ENCODE data around the gene PAQR4. TPM values are rescaled to one million over a fixed set of nuclear protein-coding genes. Genes with fewer than 3 reads are reported as not detected.

The PAQR4 gene
- total RNA-seq, 2 experiments from 2014 or later, result 25.8 to 28.2 TPM

GRCh38 chr16:2948807-2949704 is 20.1 kb upstream of the PAQR4 start:
- Mint-ChIP-seq H3K4me3 (no peak overlapping the region), H3K27ac (no peak overlapping the region), H3K36me3 (ENCODE audit: low read depth) (peaks cover 3% of the 10 kb centered on the region), H3K27me3 (ENCODE audit: low read depth) (no peaks in the 10 kb centered on the region), H3K9me3 (no peaks in the 10 kb centered on the region), H3K4me1 (ENCODE audit: low read depth) (peaks cover 1% of the 10 kb centered on the region)
- intact Hi-C loops (cut with micrococcal nuclease), result no loop called here
- CTCF ChIA-PET, result no interaction called here
- DNase-seq, result no peak

DNA sequence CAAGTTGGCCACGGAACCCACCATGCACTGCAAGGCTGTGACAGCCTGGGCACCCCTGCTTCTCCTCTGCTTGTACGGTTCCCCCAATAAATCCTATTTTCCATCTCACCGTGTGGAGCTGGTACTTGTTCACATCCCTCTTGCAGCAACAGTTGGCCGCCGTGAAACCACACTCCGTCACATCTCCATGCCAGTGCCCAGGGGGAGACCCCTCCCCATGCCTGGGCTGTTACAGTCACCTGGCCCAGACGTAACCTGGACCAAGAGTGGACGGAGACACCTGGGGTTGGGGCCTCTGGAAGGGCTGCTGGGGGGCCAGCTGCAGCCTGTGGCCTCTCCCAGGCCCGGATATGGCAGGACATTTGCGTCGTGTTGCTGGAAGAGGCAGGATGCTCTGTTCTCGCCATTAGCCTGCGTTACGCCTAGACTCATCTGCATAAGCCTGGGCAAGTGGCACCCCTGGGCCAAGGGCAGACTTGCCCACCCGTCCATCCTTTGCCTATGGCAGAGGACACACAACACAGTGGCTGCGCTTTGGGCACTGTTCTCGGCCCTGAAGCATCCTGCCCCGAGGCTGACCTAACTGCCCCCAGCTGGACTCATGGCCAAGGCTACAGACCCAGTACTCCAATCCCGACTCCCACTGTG is 19.3 kb upstream of the PAQR4 start:
- intact Hi-C loops (cut with micrococcal nuclease), result no loop called here
- no peak overlapping the region for H3K27ac Mint-ChIP-seq
- CTCF ChIA-PET, result interaction anchor here (0.6 kb wide), 1 partner anchor 84 kb away, joined by 7 read pairs; no protein-coding TSS in a partner anchor
- H3K36me3 Mint-ChIP-seq (ENCODE audit: low read depth), result peaks cover 3% of the 10 kb centered on the region
- DNase-seq, result no peak
- H3K4me1 Mint-ChIP-seq (ENCODE audit: low read depth), result peaks cover 1% of the 10 kb centered on the region
- no peaks in the 10 kb centered on the region for H3K9me3 Mint-ChIP-seq
- H3K4me3 Mint-ChIP-seq, result no peak overlapping the region
- no peaks in the 10 kb centered on the region for H3K27me3 Mint-ChIP-seq (ENCODE audit: low read depth)

DNA sequence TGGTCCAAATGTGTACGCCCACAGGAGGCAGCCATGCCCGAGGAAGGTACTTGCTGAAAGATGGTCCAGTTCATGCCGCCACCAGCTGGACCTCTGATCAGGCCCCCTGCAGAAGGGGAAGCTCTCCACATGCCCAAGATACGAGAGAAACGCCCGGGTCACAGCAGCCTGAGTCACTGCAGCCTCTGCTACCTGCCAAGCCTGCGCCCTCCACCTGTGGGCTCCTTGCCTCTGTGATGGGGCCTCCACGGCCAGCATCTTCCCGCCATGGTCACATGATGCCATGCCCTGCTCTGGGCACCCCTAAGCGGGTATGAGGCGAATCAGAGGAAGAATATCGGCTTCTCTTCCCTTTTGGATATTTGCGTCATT is 18.8 kb upstream of the PAQR4 start:
- CTCF ChIA-PET, result no interaction called here
- peaks cover 1% of the 10 kb centered on the region for H3K4me1 Mint-ChIP-seq (ENCODE audit: low read depth)
- H3K27ac Mint-ChIP-seq, result no peak overlapping the region
- intact Hi-C loops (cut with micrococcal nuclease), result no loop called here
- DNase-seq, result no peak
- peaks cover 3% of the 10 kb centered on the region for H3K36me3 Mint-ChIP-seq (ENCODE audit: low read depth)
- H3K9me3 Mint-ChIP-seq, result no peaks in the 10 kb centered on the region
- no peaks in the 10 kb centered on the region for H3K27me3 Mint-ChIP-seq (ENCODE audit: low read depth)
- no peak overlapping the region for H3K4me3 Mint-ChIP-seq

- Mint-ChIP-seq H3K27ac (no peak overlapping the region), H3K36me3 (ENCODE audit: low read depth) (peaks cover 3% of the 10 kb centered on the region), H3K9me3 (no peaks in the 10 kb centered on the region), H3K4me3 (no peak overlapping the region), H3K4me1 (ENCODE audit: low read depth) (peaks cover 1% of the 10 kb centered on the region), H3K27me3 (ENCODE audit: low read depth) (no peaks in the 10 kb centered on the region)
- no peak for DNase-seq
- CTCF ChIA-PET, result no interaction called here
- intact Hi-C loops (cut with micrococcal nuclease), result no loop called here
Measured at GRCh38 chr16:2950773-2951172, 18.4 kb upstream of the PAQR4 start.

DNA sequence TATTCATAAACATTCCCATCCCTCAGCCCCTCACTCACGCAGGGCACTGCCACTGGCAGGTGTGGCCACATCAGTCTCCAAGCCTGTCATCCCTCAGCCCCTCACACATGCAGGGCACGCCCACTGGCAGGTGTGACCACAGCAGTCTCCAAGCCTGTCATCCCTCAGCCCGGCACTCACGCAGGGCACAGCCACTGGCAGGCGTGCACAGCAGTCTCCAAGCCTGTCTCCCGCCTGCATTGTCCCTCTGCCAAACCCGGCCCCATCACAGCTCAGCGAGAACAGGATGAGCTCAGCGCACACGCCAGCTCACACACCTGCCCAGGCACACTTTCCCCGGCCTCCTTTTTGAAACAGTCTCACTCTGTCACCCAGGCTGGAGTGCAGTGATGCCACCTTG is 16.5 kb upstream of the PAQR4 start:
- Mint-ChIP-seq H3K36me3 (ENCODE audit: low read depth) (peaks cover 3% of the 10 kb centered on the region), H3K9me3 (no peaks in the 10 kb centered on the region), H3K27me3 (ENCODE audit: low read depth) (peaks cover 6% of the 10 kb centered on the region), H3K27ac (no peak overlapping the region), H3K4me3 (no peak overlapping the region), H3K4me1 (ENCODE audit: low read depth) (peaks cover 6% of the 10 kb centered on the region)
- intact Hi-C loops (cut with micrococcal nuclease), result no loop called here
- no peak for DNase-seq
- CTCF ChIA-PET, result interaction anchor here (0.5 to 0.6 kb wide), 2 partner anchors 31 to 32 kb away, joined by 3 read pairs; no protein-coding TSS in a partner anchor

DNA sequence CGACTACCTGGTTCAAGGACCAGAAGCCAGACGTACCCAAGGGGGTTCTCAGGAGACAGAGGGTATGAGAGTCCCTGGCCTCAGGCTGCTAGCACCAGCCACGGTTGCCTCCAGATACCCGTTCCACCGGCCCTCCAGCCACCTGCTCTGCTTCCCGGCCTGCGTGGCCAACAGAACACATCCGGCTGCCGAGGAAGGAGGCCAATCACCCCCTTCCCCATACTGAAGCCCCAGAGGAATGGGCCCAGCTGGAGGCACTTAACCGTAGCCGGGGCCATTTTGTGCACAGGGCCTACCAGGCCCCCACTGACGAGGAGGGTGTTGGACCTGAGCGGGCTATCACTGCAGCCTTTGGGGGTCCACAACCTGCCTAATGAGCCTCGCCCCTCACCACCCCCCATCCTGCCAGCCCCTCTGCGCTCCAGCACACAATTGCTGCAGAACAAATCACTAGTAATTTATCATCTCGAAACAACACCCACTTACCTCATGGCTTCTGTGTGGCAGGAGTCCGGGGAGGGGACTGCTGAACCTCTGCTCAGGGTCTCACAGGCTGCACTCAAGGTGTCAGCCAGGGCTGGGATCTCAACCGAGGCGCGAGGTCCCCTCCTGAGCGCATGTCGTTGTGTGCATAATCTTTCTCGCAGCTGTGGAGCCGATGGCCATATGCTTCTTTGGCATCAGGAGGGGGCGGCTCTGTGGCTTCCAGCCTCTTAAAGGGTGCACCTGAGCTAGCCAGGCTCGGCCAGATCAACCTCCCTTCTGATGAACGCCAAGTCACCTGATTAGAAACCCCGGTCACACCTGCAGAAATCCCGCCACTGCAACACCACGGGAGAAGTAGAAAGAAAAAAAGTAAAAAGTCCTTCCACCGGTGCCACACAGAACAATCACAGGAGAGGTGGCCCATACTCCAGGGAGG is 15.2 kb upstream of the PAQR4 start:
- no peak overlapping the region for H3K4me3 Mint-ChIP-seq
- H3K4me1 Mint-ChIP-seq (ENCODE audit: low read depth), result peaks cover 4% of the 10 kb centered on the region
- H3K27ac Mint-ChIP-seq, result no peak overlapping the region
- H3K9me3 Mint-ChIP-seq, result no peaks in the 10 kb centered on the region
- DNase-seq, result no peak
- H3K36me3 Mint-ChIP-seq (ENCODE audit: low read depth), result peaks cover 3% of the 10 kb centered on the region
- peaks cover 6% of the 10 kb centered on the region for H3K27me3 Mint-ChIP-seq (ENCODE audit: low read depth)
- CTCF ChIA-PET, result no interaction called here
- intact Hi-C loops (cut with micrococcal nuclease), result no loop called here

DNA sequence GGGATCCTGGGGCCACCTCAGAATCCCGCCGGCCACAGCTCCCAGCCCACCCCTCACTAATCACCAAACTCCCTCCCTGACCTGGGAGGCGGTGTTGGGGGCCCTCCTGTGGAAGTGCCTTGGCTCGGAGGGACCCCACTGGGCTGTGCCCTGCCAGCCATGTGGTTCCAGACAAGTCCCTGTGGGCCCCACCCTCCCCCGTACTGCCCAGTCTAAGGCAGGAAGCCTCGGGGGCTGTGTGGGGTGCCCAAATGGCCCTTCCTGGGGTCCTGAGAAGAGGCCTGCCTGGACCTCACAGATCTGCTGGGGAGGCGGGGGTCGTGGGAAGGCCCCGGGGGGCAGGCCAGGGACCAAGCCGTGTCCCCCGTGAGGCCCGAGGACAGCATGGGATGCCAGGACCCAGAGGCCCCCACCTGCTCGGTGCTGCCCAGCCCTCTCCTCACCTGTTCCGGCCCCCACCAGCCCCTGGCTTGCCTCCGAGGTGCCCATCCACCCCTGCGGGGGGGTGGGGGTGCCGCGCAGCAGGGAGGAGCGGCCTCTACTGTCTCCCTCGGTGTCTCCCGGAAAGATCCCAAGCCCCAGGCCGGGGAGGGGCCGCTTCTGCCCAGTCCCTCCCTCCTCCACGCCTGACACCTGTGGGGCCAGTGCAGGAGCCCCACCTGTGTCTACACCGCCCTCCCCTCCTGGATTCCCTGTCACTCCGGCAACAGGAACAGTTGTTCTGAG is 14.3 kb upstream of the PAQR4 start:
- no peaks in the 10 kb centered on the region for H3K36me3 Mint-ChIP-seq (ENCODE audit: low read depth)
- CTCF ChIA-PET, result no interaction called here
- no peak overlapping the region for H3K4me3 Mint-ChIP-seq

DNA sequence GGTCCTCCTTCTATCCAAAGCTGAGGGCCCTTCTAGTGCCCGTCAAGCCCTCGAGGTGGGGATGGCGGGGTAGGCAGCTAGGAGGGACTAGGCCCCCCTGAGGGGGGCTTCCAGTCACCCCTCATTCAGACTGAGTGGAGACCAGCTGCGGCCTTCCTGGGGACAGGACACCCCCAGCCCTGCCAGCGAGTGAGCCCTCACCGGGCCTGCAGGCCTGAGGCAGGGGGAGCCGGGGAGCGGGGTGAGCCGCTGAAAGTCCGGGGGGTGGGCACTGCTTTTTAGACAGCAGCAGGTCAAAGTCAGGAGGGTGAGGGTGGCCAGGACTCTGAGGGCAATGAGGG is 13.7 kb upstream of the PAQR4 start:
- no peak overlapping the region for H3K27ac Mint-ChIP-seq
- no peaks in the 10 kb centered on the region for H3K9me3 Mint-ChIP-seq
- peaks cover 6% of the 10 kb centered on the region for H3K27me3 Mint-ChIP-seq (ENCODE audit: low read depth)
- intact Hi-C loops (cut with micrococcal nuclease), result no loop called here
- CTCF ChIA-PET, result no interaction called here
- H3K4me1 Mint-ChIP-seq (ENCODE audit: low read depth), result peaks cover 4% of the 10 kb centered on the region
- DNase-seq, result no peak
- H3K36me3 Mint-ChIP-seq (ENCODE audit: low read depth), result no peaks in the 10 kb centered on the region
- no peak overlapping the region for H3K4me3 Mint-ChIP-seq

More for the DNA sequence above, 14.3 kb upstream of the PAQR4 start:
- Mint-ChIP-seq H3K9me3 (no peaks in the 10 kb centered on the region), H3K27me3 (ENCODE audit: low read depth) (peaks cover 6% of the 10 kb centered on the region), H3K4me1 (ENCODE audit: low read depth) (peaks cover 4% of the 10 kb centered on the region), H3K27ac (no peak overlapping the region)
- no peak for DNase-seq
- intact Hi-C loops (cut with micrococcal nuclease), result no loop called here

DNA sequence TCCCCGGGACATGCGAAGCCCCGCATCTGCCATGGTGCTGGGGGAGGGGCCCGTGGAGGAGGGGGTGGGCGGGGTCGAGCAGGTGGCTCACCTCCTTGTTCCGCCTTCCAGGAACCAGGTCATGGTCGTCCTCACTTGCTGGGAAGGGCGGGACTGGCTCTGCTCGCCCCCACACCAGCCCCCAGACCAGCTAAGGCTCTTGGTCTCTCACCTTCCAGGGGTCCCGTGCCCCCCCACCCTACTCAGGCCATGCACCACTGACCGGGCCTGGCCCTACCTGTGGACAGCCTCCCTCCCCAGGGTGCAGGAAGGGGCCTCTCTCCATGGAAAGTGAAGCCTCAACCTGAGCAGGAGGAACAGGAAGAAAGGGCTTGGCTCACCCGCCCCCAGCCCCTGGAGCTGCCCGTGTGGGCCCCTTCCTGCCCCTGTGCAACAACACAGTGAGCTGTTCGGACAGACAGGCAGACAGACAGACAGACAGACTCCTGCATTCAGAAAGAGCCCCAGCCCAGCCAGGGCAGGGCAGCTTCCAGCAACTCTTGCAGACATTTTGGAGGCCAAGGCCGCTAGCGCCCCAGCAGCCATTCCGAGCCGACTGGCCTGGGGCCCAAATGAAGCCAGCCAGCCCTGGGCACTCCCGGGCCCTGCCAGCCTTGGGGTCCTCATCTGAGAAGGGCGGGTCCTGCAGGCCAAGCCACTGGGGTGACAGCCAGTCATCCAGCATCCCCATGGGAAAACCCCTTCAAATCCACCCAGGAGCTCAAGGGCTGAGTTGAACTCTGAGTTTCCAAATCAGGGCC is 13.2 kb upstream of the PAQR4 start:
- DNase-seq, result no peak
- H3K4me1 Mint-ChIP-seq (ENCODE audit: low read depth), result peaks cover 4% of the 10 kb centered on the region
- no peaks in the 10 kb centered on the region for H3K36me3 Mint-ChIP-seq (ENCODE audit: low read depth)
- H3K9me3 Mint-ChIP-seq, result no peaks in the 10 kb centered on the region
- H3K27ac Mint-ChIP-seq, result no peak overlapping the region
- H3K4me3 Mint-ChIP-seq, result no peak overlapping the region
- intact Hi-C loops (cut with micrococcal nuclease), result no loop called here
- peaks cover 6% of the 10 kb centered on the region for H3K27me3 Mint-ChIP-seq (ENCODE audit: low read depth)
- CTCF ChIA-PET, result interaction anchor here (0.6 kb wide), 1 partner anchor 212 kb away, joined by 3 read pairs; no protein-coding TSS in a partner anchor

GRCh38 chr16:2956579-2956956 is 12.6 kb upstream of the PAQR4 start:
- peaks cover 6% of the 10 kb centered on the region for H3K27me3 Mint-ChIP-seq (ENCODE audit: low read depth)
- intact Hi-C loops (cut with micrococcal nuclease), result no loop called here
- no peak overlapping the region for H3K27ac Mint-ChIP-seq
- no peaks in the 10 kb centered on the region for H3K36me3 Mint-ChIP-seq (ENCODE audit: low read depth)
- H3K4me1 Mint-ChIP-seq (ENCODE audit: low read depth), result peaks cover 4% of the 10 kb centered on the region
- CTCF ChIA-PET, result interaction anchor here (0.6 kb wide), 1 partner anchor 211 kb away, joined by 3 read pairs; no protein-coding TSS in a partner anchor
- DNase-seq, result no peak
- H3K4me3 Mint-ChIP-seq, result no peak overlapping the region
- H3K9me3 Mint-ChIP-seq, result no peaks in the 10 kb centered on the region

DNA sequence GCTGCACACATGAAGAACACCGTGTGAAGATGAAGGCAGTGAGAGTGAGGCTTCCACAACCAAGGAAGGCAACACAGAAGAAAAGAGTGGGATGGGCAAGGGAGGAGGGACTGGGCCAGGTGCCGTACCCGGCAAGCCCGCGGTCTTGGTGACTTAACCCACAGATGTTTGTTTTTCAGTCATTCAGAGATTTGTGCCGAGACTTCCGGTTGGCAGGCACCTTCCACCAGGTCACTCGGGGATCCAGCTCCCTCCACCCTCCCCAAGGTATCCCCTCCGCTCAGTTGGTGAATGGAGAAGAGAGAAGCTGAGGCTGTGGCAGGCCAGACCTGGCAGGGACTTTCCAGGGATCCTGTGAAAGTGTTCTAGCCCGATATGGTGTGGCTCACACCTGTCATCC is 9.9 kb upstream of the PAQR4 start:
- H3K36me3 Mint-ChIP-seq (ENCODE audit: low read depth), result no peaks in the 10 kb centered on the region
- H3K4me1 Mint-ChIP-seq (ENCODE audit: low read depth), result peaks cover 18% of the 10 kb centered on the region
- intact Hi-C loops (cut with micrococcal nuclease), result no loop called here
- peaks cover 22% of the 10 kb centered on the region for H3K27me3 Mint-ChIP-seq (ENCODE audit: low read depth)
- H3K4me3 Mint-ChIP-seq, result no peak overlapping the region
- CTCF ChIA-PET, result interaction anchor here (1.4 kb wide), 1 partner anchor 32 kb away, joined by 4 read pairs; no protein-coding TSS in a partner anchor
- no peaks in the 10 kb centered on the region for H3K9me3 Mint-ChIP-seq
- DNase-seq, result no peak
- no peak overlapping the region for H3K27ac Mint-ChIP-seq
